Medulla oblongata (tissue), 1 donor: ENCODE measurements around the gene PRKCA.
"Not testable (repeated sequence)": the region's sequence is repeated elsewhere in the genome, so short reads cannot be mapped to it uniquely, and the experiment has no call there.

ENCODE experiments used
- DNase-seq: peaks from one replicate; pipeline ENCODE4 v3.0.0-alpha.2; 2015; ENCODE audit errors: extremely low spot score

The PRKCA gene

DNA sequence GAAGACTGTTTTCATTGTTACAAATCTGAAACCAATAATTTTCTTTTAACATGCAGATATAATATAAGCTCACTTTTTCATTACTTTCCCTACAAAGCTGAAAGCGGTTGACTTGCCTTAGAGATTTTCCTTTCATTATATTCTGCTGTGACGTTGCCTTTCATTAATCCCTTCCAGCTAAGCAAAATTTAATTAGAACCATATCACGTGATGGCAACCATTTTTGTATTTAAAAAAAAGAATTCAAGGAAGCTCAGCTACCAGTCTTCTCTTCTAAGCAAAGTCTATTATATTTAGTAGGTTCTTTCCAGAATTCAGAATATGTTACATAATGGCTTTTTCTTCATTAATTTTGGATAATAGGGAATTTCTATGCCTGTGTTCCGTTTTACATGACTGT lies 186.5 kb downstream of the PRKCA start:
- peak; percentile 45 for DNase-seq

DNA sequence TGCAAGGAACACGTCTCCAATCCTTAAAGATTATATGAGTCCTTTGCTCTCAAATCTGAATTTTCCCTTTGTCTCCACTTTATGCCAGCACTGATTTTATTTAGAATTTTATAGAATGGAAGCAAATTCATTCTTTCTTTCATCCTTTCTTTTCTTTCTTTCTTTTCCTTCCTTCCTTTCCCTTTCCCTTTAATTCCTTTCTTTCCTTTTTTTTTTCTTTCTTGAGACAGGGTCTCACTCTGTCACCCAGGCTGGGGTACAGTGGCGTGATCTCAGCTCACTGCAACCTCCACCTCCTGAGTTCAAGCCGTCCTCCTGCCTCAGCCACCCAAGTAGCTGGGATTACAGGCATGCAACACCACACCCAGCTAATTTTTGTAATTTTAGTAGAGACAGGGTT lies 187.2 kb downstream of the PRKCA start:
- not testable (repeated sequence) for DNase-seq

DNA sequence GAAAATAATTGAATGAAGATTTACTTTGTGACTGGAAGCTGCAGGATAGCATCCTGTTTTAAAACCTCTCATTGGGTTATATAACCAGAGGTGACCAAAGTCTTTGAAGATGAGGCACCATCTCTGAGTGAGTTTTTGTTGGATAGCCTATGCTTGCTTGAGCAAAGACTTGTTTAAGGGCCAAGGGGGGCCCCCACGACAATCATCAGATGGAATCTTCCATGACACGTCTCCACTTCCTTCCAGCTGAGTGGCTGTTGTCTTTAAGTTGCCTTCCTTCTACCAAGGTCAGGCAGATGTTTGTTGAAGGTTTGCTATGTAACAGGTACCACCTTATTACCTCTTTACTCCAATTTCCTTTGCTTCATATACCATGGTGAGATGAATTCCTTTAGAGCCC lies 188.8 kb downstream of the PRKCA start:
- DNase-seq = no peak

DNA sequence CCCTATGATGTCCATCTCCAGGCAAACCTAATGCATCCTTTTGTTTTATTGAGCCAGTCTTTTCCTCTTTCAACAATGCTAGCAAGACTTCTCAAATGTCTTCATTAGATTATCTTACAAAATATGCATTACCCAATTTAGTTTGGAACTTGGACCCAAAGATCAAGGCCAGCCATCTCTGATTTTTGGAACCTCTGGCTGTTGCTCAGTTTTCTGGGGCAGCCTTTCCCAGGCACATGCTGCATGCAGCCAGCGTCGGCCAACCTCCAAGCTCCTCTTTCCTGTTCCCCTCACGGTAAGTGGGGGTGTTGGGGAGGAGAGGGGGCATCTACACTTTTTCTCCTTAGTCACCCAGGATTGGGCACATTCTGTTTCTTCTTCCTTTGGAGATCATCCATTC lies 189.3 kb downstream of the PRKCA start:
- no peak for DNase-seq

DNA sequence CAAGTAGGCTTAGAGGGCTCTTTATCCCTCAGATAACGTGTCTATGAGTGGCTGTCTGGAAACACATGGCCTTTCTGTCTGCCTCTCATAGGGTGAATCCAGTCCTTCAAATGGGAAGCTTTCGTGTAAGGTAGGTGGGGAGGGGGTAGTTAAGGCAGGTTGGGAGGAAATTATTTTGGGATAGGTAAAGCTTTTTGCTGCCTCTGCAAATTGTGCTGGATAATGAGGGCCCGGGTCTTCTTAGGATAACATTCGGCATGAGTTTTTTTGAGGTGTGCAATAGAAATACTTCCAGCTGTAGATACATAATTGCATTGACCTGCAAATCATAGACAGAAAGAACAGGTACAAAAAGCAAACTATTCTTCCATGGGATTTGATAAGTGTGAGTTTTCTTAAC lies 189.7 kb downstream of the PRKCA start:
- no peak for DNase-seq

DNA sequence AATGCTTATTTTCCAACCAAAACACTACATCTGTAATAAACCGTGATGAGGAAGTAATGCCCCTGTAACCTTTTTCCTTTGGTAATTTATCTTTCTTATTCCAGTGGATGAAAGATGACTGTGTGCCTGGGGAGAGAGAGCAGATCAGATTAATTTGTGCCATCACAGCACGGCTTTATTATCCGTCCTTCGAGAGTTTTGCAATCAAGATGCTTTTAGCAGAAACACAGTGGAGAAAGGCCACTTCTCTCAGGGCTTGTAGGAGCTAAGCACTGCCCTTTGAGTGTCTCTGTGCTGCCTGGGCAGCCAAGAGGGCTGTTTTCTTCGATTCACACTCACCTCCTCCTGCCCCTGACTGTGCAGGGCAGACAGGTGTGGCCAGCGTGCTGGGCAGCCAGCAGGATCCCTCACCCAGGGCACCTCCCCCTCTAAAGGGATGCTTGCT lies 190.2 kb downstream of the PRKCA start:
- no peak for DNase-seq

DNA sequence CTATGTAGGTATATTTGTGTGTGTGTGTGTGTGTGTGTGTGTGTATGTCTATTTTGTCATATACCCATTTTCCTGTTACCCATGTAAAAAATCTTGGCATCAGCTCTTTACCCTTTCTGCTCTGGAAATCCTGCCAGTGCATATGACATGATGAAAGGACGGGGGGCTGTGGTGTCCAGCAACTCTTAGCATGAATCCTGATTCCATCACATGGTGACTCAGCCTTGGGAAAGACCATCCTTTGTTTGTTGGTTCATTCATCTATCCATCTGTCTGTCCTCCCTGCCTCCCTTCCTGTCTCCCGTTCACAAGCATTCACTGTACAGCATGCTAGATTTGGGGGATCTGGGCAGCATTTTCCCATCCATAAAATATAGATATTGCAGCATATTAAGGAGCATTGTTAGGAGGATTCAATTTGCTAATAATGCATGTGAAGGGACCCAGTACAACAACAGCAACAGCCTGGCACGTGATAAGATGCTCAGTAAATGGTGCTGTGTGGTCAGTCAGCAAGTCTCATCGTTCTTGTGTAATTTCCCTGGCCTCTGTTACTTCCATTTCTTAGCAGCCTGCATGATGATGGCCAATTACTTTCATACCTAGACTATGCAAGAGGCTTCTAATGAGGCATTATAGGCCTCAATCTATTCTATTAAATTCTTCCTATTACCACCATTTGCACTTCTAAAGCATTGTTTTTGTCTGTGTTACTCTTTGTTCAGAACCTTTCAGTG lies 191.0 kb downstream of the PRKCA start:
- no peak for DNase-seq

DNA sequence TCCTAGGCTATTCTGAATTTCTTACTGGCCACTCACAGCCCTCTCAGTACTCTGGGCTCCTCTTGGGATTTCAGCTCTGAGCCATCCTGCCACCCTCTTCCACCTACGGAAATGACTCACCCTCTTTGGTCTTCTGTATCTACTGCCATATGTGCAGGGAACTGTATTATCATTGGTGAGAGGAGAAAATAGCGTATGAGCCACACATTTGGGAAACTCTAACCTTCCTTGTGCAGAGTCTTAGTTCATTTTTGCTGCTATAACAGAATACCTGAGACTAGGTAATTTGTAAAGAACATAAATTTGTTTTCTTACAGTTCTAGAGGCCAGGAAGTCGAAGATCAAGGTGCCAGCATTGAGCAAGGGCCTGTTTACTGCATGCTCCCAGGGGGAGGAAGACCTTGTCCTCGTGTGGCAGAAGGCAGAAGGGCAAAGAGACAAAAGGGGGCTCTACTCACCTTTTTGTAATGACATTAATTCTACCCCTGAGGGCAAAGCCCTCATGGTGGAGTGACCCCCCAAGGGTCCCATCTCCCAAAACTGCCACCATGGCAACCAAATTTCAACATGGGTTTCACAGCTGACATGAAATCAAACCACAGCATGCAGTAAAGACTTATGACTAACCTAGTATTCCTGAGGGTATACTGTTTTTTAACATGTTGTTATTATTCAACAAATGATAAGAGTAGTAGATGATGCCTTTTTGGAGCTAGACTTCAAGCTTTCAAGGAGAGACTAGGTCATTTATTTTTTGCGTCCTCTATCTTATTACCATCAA lies 191.8 kb downstream of the PRKCA start:
- no peak for DNase-seq

DNA sequence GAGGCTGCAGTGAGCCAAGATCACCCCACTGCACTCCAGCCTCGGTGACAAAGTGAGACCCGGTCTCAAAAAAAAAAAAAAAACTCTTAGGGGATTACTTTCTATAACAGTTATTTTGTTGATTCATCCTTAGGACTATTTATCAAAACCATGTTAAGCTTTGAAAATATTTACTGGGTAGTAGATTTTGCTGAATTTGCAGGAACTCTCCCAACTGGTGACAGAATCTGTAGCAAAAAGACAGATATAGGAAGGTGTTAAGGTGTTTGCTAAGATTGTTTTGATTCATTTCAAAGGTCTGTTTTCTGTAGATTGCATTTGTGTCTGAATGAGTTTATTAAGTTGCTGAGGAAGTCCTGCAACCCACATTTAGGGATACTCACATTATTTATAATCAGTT lies 192.6 kb downstream of the PRKCA start:
- no peak for DNase-seq

DNA sequence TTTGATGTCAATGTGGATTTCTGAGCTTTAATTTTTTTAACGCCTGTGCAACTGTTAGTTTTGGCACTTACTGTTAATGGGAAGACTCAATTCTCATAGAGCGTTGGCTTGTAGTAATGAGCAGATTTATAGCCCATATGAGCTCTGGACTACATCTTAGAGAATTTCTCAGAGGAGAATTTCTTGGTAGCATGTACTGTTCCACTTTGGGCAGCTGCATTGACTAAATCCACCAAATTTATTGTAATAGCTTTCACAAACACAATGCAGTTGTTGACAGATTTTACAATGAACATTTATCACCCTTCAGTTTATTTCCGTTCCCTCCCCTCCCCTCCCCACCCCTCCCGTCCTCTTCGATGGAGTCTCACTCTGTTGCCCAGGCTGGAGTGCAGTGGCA lies 193.9 kb downstream of the PRKCA start:
- no peak for DNase-seq

DNA sequence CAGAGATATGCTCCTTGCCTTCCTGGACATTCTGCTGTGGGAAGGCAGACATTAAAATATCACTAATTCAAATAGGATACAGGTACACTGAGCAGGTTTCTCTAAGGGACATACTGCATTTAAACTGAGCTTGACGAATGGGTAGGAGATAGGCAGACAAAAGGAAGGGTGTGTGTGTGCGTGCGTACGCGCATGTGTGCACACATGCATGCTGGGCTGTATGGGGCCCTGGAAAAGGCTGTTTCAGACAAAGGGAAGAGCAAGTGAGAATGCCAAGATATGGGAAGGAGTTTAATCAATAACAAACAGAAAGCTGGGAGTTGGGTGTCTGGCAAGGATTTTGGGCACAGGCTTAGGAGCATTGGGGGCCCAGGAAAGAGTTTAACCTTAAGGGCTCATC lies 196.2 kb downstream of the PRKCA start:
- DNase-seq = no peak

DNA sequence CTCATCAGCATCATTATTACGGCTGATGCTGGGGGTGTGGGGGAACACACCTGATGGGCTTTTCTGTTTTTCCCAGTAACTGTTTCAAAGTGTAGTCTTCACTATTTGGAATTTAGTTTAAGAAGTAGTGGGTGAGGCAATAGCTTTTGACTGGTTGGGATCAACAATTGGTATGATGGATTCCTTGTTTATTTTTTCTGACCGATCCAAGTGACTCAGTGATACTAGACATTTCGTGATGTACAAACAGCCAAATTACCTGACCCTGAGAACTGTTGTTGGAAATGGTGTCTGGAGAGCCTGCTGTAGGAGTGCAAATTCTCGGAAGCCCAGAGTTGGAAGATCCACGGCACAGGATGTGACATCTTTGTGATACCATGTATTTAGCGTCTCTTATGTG lies 204.2 kb downstream of the PRKCA start:
- no peak for DNase-seq

DNA sequence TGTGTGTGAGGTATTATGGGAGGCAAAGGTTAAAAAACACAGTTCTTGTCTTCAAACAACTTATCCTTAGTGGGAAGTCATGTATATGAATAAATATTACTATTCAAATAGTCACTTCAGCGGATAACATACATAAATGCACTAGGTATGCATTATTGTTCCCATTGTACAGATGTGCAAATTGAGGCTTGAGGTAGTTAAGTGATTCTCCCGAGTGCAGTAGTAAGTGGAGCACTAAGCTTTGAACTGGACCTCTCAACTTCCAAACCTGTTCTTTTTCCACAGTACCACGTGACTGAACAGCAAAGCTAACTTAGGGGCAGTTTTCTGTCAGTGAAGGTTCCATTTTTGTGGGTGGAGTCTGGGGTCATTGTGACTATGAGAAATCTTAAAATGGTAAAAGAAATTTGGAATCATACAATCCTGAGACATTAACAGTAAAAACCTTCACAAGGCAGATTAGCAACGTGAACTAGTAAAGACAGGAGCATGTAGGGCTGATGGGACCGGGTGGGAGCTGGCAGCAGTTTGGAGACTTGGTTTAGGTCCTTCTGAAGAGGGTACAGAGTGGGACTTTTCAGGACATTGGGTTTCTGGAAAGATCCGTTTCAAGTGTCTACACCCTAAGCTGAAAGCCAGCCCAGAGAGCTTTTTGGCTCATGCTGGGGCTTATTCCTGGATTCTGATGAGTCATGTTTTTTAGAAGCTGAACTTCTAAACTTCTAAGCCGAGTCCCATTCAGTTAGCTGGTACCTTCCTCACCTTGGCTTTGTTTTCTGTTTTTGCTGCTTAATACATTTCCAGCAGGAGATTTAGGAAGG lies 204.9 kb downstream of the PRKCA start:
- peak; percentile 62 for DNase-seq

DNA sequence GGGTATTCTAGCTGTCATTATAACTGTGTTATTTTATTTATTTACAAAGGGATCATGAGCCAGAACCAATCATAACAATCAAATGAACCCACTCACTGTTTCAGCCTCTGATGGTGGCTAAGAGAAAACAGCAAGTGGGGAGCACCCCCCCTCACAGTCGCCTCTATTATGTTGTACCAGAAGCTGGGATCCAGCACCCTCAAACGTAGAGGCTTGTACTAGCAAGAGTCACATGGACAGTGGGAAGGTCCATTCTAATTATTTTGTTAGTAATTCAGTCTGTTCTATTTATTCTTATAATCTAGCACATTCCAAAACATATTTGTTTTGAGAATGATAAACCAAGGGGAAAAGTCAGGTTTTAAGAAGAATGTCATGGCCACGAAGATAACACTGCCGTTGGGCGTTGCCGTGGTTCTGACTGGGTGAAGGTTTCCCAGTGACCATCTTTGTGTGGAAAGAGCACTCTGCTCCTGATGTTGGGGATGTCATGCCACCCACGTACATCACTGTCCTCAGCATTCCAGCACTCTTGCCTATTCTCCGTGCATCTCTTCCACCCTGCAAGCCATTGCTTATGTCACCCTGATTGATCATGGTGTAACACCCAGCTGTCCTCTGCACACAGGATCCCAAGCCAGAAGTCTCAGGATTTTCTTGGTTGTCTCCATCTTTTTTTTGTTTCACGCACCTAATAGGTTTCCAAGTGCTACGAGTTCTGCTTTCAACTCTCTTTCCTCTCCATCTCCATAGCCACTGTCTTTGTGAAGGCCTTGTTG lies 205.8 kb downstream of the PRKCA start:
- DNase-seq = no peak

DNA sequence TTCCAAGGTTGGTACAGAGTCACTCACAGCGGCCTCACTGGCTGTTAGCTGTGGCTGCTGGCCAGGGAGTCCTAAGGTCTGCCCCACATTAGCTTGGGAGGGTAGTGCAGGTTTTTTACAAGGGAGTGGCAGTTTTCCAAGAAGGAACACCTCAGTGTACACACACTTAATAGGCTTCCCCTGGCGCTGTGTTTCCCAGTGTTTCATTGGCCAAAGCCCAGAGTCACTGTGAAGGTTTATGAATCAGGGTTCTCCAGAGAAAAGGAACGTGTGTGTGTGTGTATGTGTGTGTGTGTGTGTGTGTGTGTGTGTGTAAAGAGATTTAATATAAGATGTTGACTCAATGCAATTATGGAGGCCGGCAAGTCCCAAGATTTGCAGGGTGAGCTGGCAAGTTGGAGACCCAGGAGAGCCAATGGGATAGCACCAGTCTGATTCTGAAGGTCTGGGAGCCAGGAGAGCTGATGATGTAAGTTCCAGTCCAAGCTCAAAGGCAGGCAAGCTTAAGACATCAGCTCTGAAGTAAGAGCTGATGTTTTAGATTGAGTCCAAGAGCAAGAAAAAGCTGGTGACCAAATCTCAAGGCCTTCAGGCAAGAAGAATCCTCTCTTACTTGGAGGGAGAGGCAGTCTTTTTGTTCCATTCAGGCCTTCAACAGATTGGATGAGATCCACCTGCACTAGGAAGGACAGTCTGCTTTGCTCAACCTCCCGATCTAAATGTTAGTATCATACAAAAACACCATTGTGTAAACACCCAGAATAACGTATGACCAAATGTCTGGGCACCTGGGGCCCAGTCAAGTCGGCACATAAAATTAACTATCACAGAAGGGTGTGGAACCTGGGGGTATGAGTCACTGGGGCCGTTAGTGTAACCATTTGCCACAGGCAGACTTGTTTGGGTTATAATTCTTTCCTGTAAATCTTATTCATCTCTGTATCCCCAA lies 206.8 kb downstream of the PRKCA start:
- DNase-seq = no peak

DNA sequence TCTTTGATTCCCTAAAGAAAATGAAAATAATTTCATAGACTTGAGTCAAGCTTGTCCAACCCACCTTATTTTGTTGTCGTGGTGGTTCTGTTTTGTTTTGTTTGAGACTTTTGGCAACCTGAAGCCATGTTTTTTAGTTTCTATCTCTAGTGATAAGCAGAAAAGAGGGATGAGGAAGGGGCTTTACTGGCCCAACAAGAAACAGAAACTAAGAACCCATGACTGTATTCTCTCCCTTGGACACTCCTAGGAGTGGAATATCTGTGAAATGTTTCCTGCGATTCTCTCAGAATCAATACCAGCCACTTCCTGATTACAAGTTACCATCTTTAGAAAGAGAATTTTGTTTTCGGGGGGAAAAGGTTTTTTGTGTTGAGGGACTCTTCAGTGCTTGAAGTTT lies 207.5 kb downstream of the PRKCA start:
- DNase-seq = no peak

DNA sequence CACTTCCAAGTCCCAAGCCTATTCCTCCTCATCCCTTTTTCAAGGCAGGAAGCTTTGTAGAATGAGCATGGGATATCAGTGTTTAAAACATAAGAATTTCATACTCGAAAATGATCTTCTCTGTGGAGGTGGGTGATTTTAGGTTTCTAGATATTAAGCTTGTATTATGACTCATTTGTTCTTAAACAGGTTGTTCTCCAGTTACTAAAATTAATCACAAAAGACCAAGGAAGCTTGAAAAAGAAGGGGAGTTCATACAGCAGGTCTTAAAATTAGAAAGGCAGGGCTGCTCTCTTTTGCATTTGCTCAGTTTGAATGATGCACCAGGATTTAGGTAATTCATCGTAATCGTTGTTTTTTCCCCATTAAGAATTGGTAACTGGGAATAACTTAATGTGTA lies 208.7 kb downstream of the PRKCA start:
- DNase-seq = no peak

DNA sequence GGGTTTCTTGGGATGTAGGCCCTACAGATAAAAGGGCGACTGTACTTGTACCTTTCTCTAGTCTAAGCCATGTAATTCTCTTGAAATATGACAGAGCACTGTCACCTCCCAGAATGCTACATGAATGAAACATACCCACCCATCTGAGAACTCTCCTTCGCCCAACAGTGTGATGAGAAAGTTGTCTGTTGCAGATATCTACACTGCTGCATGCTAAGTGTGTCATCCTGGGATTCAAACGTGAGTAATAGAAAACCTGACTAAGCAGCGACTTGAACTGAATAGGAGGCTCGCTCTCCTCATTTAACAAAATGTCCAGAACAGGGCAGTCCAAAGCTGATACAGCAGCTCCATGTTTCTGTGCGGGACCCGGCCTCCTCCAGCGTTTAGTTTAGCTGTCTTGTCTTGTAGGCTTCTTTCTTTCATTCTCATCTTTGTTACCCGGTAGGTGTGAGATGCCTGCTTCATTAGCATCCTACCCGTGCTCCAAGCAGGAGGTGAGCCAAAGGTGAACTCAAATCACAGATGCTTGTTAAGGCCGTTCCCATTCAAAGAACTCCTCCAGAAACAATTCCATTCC lies 211.9 kb downstream of the PRKCA start:
- DNase-seq = no peak

DNA sequence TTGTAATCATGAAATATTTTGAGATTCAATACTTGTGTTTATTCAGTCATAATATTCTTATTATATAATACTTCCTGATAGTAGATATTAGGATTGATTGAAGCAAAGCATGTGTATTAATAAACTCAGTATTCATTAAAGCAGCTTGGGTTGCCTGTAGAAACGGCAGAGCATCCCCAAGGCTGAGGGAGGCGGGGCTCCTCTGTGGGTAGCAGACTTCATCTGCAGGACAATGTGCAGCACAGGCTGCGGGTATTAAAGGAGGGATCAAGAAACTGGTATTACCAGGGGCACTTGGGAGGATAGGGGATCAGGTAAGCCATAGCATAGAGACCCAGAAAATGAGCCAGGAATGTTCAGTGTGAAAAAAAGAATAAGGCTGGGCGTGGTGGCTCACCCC lies 213.6 kb downstream of the PRKCA start:
- no peak for DNase-seq

DNA sequence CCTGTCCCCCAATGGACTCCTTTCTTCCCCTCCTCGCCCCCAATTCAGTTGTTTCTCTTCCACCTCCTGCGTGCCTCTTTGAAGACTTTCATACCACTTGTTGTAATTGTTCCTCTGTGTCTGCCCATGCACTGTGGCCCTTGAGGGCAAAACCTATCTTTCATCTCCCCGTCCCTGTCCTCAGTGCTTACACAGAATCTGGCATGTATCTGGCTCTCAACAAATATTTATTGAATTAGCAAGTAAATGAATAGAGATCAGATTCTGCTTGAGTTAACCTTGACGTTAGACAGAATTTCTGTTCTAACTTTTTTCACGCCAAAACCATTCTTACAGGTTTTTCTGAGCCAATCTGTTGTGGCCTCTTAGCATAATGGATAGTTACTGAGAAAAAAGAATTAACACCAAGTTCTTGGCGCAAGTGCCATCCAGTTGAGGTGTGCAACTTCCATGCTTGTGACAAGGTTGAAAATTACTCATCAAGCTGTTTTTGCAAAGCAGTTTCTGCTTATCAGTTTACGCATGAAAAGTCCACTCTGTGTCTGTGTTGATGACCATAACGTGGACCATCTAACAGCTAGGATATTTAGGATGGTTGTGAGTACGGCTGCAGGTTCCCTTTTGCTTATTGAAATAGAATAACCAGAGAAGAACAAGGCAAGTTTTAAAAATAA lies 215.1 kb downstream of the PRKCA start:
- no peak for DNase-seq
